Heart right ventricle (tissue), 16 donors: Measurements from ENCODE around the gene SMC6. TPM values are rescaled to one million over a fixed set of nuclear protein-coding genes. Genes with fewer than 3 reads are reported as not detected.

ENCODE experiments used
- ATAC-seq, 8 donors: fragments of 200-7000 bp; cut with Tn5 transposase; one replicate each; pipeline ENCODE4 v1.9.1; 2020; ENCODE audit warnings: mild to moderate bottlenecking in 8 of 8, moderate library complexity in 8 of 8, moderate number of reproducible peaks in 1 of 8
- DNase-seq, 2 donors: peaks; one replicate each; pipeline ENCODE4 v3.0.0-alpha.2; 2020
- H3K27ac ChIP-seq, 10 donors: fragments of 200-600 bp; sonication (generic) in 2 of 10; one replicate each; pipeline versions ENCODE4 v1.5.0 to v1.8.0; 2020 to 2022; ENCODE audit warnings: mild to moderate bottlenecking in 3 of 10
- H3K27me3 ChIP-seq, 7 donors: fragments of 200-600 bp; one replicate each; pipeline ENCODE4 v1.8.0; 2021 to 2022; ENCODE audit warnings: mild to moderate bottlenecking in 2 of 7
- H3K36me3 ChIP-seq, 9 donors: fragments of 200-600 bp; sonication (generic) in 1 of 9; one replicate each; pipeline versions ENCODE4 v1.5.0 to v1.8.0; 2020 to 2022; ENCODE audit warnings: mild to moderate bottlenecking in 2 of 9
- H3K4me1 ChIP-seq, 9 donors: fragments of 200-600 bp; sonication (generic) in 1 of 9; one replicate each; pipeline versions ENCODE4 v1.5.0 to v1.8.0; 2020 to 2022; ENCODE audit warnings: mild to moderate bottlenecking in 4 of 9
- H3K4me3 ChIP-seq, 10 donors: fragments of 200-600 bp; sonication (generic) in 2 of 10; one replicate each; pipeline versions ENCODE4 v1.5.0 to v1.8.0; 2020 to 2022; ENCODE audit warnings: mild to moderate bottlenecking in 7 of 10, moderate library complexity in 2 of 10
- H3K9me3 ChIP-seq, 11 donors: fragments of 200-600 bp in 10 of 11; sonication (generic) in 2 of 11; one replicate each; pipeline versions ENCODE4 v1.5.0 to v1.8.0; 2013 to 2022; ENCODE audit warnings: mild to moderate bottlenecking in 2 of 11, control low read depth in 1 of 11, moderate library complexity in 1 of 11
- CTCF ChIP-seq, 9 donors: fragments of 200-600 bp; sonication (generic) in 2 of 9; IDR thresholded peaks; one replicate each; pipeline versions ENCODE4 v1.5.0 to v1.8.0; 2021 to 2022; ENCODE audit warnings: antibody characterized with exemption in 9 of 9, mild to moderate bottlenecking in 5 of 9, moderate library complexity in 1 of 9
- WGBS, 2 donors: extraction: QIAGEN DNeasy Blood & Tissue Kit; methylation state at CpG; one replicate each; pipeline ENCODE4 v1.1.7; 2013; ENCODE audit warnings: inconsistent platforms in 1 of 2; 5-methylcytosine and 5-hydroxymethylcytosine counted together
- intact Hi-C, 10 donors: fragments of 100-400 bp; cut with DNase I; formaldehyde crosslinking; loops; one replicate each; pipeline versions ENCODE4 v1.11.1 to v1.14.2; 2022
- polyA plus RNA-seq, 2 donors: library from polyadenylated mRNA; stranded (reverse); fragments of 200-250 nt; gene quantifications; one replicate each; pipeline ENCODE4 v1.2.3, GENCODE V29; 2013
- total RNA-seq, 10 donors: library from RNA; stranded (reverse); fragmentation: NEBNext Ultra II Directional in 3 of 10; extraction: Animal tissue kit (Norgen Biotek cat#: 25700) in 3 of 10; gene quantifications; one replicate each; pipeline versions ENCODE4 v1.2.1 to v1.2.4, GENCODE V29; 2021 to 2023
- donor health status: Arrhythmogenic right ventricular cardiomyopathy.
- donor health status: ischemic (EF 13 %, LVEDD 7.1; RV severe dilation, severe dysfunction).
- donor health status: healthy with polysubstance abuse.
- donor health status: DM: no; HTN: yes; CAD: no.
- donor health status: DM: no; HTN: no; CAD: no.
- donor health status: ischemic (EF 25% LVEDD 6.9; RV normal size, moderate dysfunction).
- donor health status: ischemic (EF 25% LVEDD 5.7; RV mildly dilated, moderate dysfunction).
- donor health status: healthy.
- donor health status: DM: yes; HTN: yes; CAD: no.
- donor health status: Ischemic cardiomyopathy.
- donor health status: ischemic (EF 35%, LVEDD 5.7; RV mildly dilated, moderate dysfunction).
- donor health status: nonischemic (EF 11% LVEDD 7.7; RV severe dilation, severe dysfunction).
- donor health status: DM: yes; HTN: yes; CAD: no.
- donor health status: PGD.
- donor health status: ischemic (EF 29% LVEDD 5.4; RV normal size, mild dysfunction).
- donor health status: nonischemic (EF 23%, LVEDD 6.1; RV moderate dilation, normal function).

Gene SMC6
- total and polyA plus RNA-seq, 12 donors: 4.7 to 14.7 (median 12.0) TPM

GRCh38 chr2:17706845-17707244 is 46.8 kb downstream of the SMC6 start:
- no peak for DNase-seq
- no peak for ATAC-seq
- Histone ChIP-seq H3K9me3 (no peaks in the 10 kb centered on the region), H3K36me3 (peaks cover 0 to 100% (median 14%) of the 10 kb centered on the region in 9 donors), H3K27ac (no peak overlapping the region), H3K27me3 (no peaks in the 10 kb centered on the region), H3K4me1 (peaks cover 0 to 9% (median 0%) of the 10 kb centered on the region in 9 donors), H3K4me3 (no peak overlapping the region)
- TF ChIP-seq CTCF (IDR thresholded peaks at IDR 0.05): no peak
- 75 to 76% methylated on average over 4 of the region's 4 CpGs for WGBS, 2 donors
- intact Hi-C loops: no loop called here

- Histone ChIP-seq H3K27ac (no peak overlapping the region), H3K4me1 (no peaks in the 10 kb centered on the region), H3K9me3 (peaks cover 0 to 11% (median 0%) of the 10 kb centered on the region in 11 donors), H3K4me3 (no peak overlapping the region), H3K36me3 (peaks cover 0 to 93% (median 21%) of the 10 kb centered on the region in 9 donors), H3K27me3 (no peaks in the 10 kb centered on the region)
- no peak for TF ChIP-seq CTCF (IDR thresholded peaks at IDR 0.05)
- intact Hi-C loops: no loop called here
- no peak for ATAC-seq
- 98% methylated on average over 7 of the region's 7 CpGs for WGBS, 2 donors
- no peak for DNase-seq
Observed at GRCh38 chr2:17690776-17691175, 62.8 kb downstream of the SMC6 start.

- Histone ChIP-seq H3K4me3 (no peak overlapping the region), H3K27me3 (no peaks in the 10 kb centered on the region), H3K9me3 (peaks cover 0 to 11% (median 0%) of the 10 kb centered on the region in 11 donors), H3K4me1 (no peaks in the 10 kb centered on the region), H3K27ac (no peak overlapping the region), H3K36me3 (peaks cover 0 to 84% (median 8%) of the 10 kb centered on the region in 9 donors)
- DNase-seq (no peak), ATAC-seq (no peak)
- intact Hi-C loops: no loop called here
- TF ChIP-seq CTCF (IDR thresholded peaks at IDR 0.05): no peak
- 89 to 92% methylated on average over 6 of the region's 6 CpGs for WGBS, 2 donors
Observed at GRCh38 chr2:17689010-17689409, 64.6 kb downstream of the SMC6 start.

GRCh38 chr2:17688600-17688999 is 65.0 kb downstream of the SMC6 start:
- Histone ChIP-seq H3K4me1 (no peaks in the 10 kb centered on the region), H3K9me3 (peaks cover 0 to 11% (median 0%) of the 10 kb centered on the region in 11 donors), H3K27me3 (no peaks in the 10 kb centered on the region), H3K36me3 (peaks cover 0 to 84% (median 8%) of the 10 kb centered on the region in 9 donors), H3K27ac (no peak overlapping the region), H3K4me3 (no peak overlapping the region)
- ATAC-seq (no peak), DNase-seq (no peak)
- no peak for TF ChIP-seq CTCF (IDR thresholded peaks at IDR 0.05)
- intact Hi-C loops: no loop called here
- 93% methylated on average over 1 of the region's 1 CpG for WGBS, 2 donors
